GM12801 (cell line): ENCODE measurements around the gene PARVA.

Source experiments
- CTCF ChIP-seq: IDR thresholded peaks from one replicate; pipeline ENCODE4 v1.5.1; 2011; ENCODE audit warnings: control low read depth; ENCODE audit not compliant: insufficient read length; ENCODE audit errors: extremely low read depth

The PARVA gene

GRCh38 chr11:12433571-12434324 is 56.4 kb downstream of the PARVA start:
- TF ChIP-seq CTCF = no peak

GRCh38 chr11:12434325-12434654 is 56.9 kb downstream of the PARVA start:
- TF ChIP-seq CTCF = no peak

GRCh38 chr11:12435264-12435663 is 57.9 kb downstream of the PARVA start:
- TF ChIP-seq CTCF = no peak

- no peak for TF ChIP-seq CTCF
Observed at GRCh38 chr11:12436266-12436665, 58.9 kb downstream of the PARVA start.

- TF ChIP-seq CTCF = no peak
Observed at GRCh38 chr11:12438291-12438690, 60.9 kb downstream of the PARVA start.

- TF ChIP-seq CTCF = no peak
Observed at GRCh38 chr11:12439615-12440014, 62.2 kb downstream of the PARVA start.

- no peak for TF ChIP-seq CTCF
Observed at GRCh38 chr11:12440565-12440964, 63.2 kb downstream of the PARVA start.
